ENCODE results near the gene GSAP. TPM values are rescaled to one million over a fixed set of nuclear protein-coding genes. Genes with fewer than 3 reads are reported as not detected.
A peak's percentile ranks its signal among the peaks of the same experiment; 100 is the strongest.

GSAP gene
- total RNA-seq, 3 donors from 2014 or later: 8.0 to 16.7 (median 14.2) TPM

GRCh38 chr7:77447616-77448015 is 31.5 kb upstream of the GSAP start:
- H3K4me3 ChIP-seq: no peak overlapping the region
- no peak for DNase-seq
- ATAC-seq: no peak
- no peaks in the 10 kb centered on the region for H3K9me3 ChIP-seq
- H3K36me3 ChIP-seq (ENCODE audit: low read depth): no peaks in the 10 kb centered on the region
- no peak for TF ChIP-seq CTCF (IDR thresholded peaks at IDR 0.05)
- H3K4me1 ChIP-seq (ENCODE audit: low read depth): no peaks in the 10 kb centered on the region
- intact Hi-C loops (cut with DNase I, micrococcal nuclease): no loop called here

DNA sequence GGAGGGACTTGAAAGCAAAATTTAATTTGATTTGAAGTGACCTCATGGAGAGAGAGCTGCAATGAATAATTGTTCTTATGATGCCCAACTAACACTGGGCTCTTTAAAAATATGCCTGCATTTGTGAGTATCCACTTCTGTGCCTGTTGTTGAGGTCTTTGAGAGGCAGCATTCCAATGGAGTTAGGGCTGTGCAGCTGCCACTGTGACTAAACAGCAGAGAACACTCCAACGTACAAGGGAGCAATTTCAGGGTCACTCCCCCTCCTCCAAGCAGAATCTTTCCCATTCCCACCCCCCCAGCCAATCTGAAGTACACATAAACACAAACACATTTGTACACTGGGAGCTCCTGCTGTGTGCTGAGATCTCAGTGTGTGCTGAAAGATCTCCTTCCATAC is 28.0 kb upstream of the GSAP start:
- ATAC-seq: no peak
- TF ChIP-seq CTCF (IDR thresholded peaks at IDR 0.05): no peak
- no peak for DNase-seq
- Histone ChIP-seq H3K36me3 (ENCODE audit: low read depth) (no peaks in the 10 kb centered on the region), H3K9me3 (no peaks in the 10 kb centered on the region), H3K4me3 (no peak overlapping the region), H3K4me1 (ENCODE audit: low read depth) (no peaks in the 10 kb centered on the region)
- intact Hi-C loops (cut with DNase I, micrococcal nuclease): no loop called here

DNA sequence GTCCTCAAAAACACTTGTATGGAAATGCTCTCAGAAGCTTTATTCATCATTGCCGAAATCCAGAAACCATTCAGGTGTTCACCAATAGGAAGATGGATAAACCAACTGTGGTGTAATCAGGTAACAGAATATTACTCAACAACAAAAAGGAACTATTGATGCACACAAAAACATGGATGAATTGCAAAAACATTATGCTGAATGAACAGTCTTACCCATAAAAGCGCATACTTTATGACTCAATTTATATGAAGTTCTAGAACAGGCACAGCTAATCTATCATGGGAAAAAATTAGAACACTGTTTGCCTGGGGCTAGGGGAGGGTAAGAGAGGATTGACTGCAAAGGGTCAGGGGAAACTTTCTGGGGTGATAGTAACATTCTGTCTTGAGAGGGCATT is 26.9 kb upstream of the GSAP start:
- no peak for TF ChIP-seq CTCF (IDR thresholded peaks at IDR 0.05)
- ATAC-seq (no peak), DNase-seq (no peak)
- no peak overlapping the region for H3K4me3 ChIP-seq
- intact Hi-C loops (cut with DNase I, micrococcal nuclease): no loop called here
- H3K9me3 ChIP-seq: no peaks in the 10 kb centered on the region
- no peaks in the 10 kb centered on the region for H3K36me3 ChIP-seq (ENCODE audit: low read depth)
- H3K4me1 ChIP-seq (ENCODE audit: low read depth): no peaks in the 10 kb centered on the region

- no peaks in the 10 kb centered on the region for H3K9me3 ChIP-seq
- ATAC-seq: no peak
- intact Hi-C loops (cut with DNase I, micrococcal nuclease): no loop called here
These were observed 26.5 kb upstream of the GSAP start for GRCh38 chr7:77442636-77443035.

GRCh38 chr7:77441046-77441445 is 24.9 kb upstream of the GSAP start:
- Histone ChIP-seq H3K4me1 (ENCODE audit: low read depth) (no peaks in the 10 kb centered on the region), H3K36me3 (ENCODE audit: low read depth) (no peaks in the 10 kb centered on the region), H3K4me3 (no peak overlapping the region), H3K9me3 (no peaks in the 10 kb centered on the region)
- DNase-seq (no peak), ATAC-seq (peak; percentile 42)
- TF ChIP-seq CTCF (IDR thresholded peaks at IDR 0.05): no peak
- intact Hi-C loops (cut with DNase I, micrococcal nuclease): no loop called here

More at GRCh38 chr7:77442636-77443035, 26.5 kb upstream of the GSAP start:
- Histone ChIP-seq H3K4me1 (ENCODE audit: low read depth) (no peaks in the 10 kb centered on the region), H3K4me3 (no peak overlapping the region), H3K36me3 (ENCODE audit: low read depth) (no peaks in the 10 kb centered on the region)
- DNase-seq: no peak
- no peak for TF ChIP-seq CTCF (IDR thresholded peaks at IDR 0.05)

DNA sequence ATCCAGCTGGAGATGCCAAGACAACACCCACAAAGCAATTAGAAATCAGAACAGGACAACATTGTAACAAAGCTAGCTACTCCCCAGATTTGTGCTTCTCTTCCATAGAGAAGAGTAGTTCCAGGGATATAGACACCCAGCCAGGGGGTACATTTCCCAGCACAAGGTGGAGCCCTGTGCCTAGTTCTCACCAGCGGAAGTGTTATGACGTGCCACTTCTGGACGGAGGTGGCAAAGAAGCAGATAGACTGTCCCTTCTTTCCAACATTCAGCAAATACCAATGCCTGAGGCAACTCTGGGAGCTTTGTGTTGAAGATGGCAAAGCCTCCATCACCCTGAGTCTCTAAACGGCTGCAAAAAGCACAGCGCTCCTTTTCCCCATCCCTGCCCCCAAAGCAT is 23.4 kb upstream of the GSAP start:
- Histone ChIP-seq H3K36me3 (ENCODE audit: low read depth) (no peaks in the 10 kb centered on the region), H3K4me1 (ENCODE audit: low read depth) (no peaks in the 10 kb centered on the region), H3K4me3 (no peak overlapping the region), H3K9me3 (no peaks in the 10 kb centered on the region)
- DNase-seq (peak in 2 of 3 donors; percentile 49 to 62), ATAC-seq (peak; percentile 91)
- intact Hi-C loops (cut with DNase I, micrococcal nuclease): no loop called here
- TF ChIP-seq CTCF (IDR thresholded peaks at IDR 0.05): no peak
